Esophagus muscularis mucosa (tissue), 4 donors: Measurements from ENCODE around the gene PPAT. TPM values are rescaled to one million over a fixed set of nuclear protein-coding genes. Genes with fewer than 3 reads are reported as not detected.

Experiments
- DNase-seq: peaks from one replicate; pipeline ENCODE4 v3.0.0-alpha.2; 2017; ENCODE audit errors: extremely low spot score
- H3K27ac ChIP-seq, 4 donors: fragments of 200-600 bp; sonication (generic); replicated peaks in 1 of 4; 1 replicate in 3 of 4; 2 replicates in 1 of 4; pipeline ENCODE4 v1.5.1; 2016 to 2019; ENCODE audit warnings: mild to moderate bottlenecking in 1 of 4
- H3K27me3 ChIP-seq, 4 donors: fragments of 200-600 bp; sonication (generic); one replicate each; pipeline versions ENCODE4 v1.5.1 to v1.6.0; 2016 to 2019
- H3K36me3 ChIP-seq, 4 donors: fragments of 200-600 bp; sonication (generic); one replicate each; pipeline ENCODE4 v1.5.1; 2016 to 2019
- H3K4me1 ChIP-seq, 4 donors: fragments of 200-600 bp; sonication (generic); one replicate each; pipeline ENCODE4 v1.5.1; 2016 to 2019
- H3K4me3 ChIP-seq, 4 donors: fragments of 200-600 bp; sonication (generic); 1 replicate in 2 of 4; 2 replicates in 2 of 4; pipeline ENCODE4 v1.5.1; 2016 to 2019; ENCODE audit warnings: mild to moderate bottlenecking in 4 of 4, moderate library complexity in 1 of 4
- H3K9me3 ChIP-seq, 4 donors: fragments of 200-600 bp; sonication (generic); 1 replicate in 3 of 4; 2 replicates in 1 of 4; pipeline ENCODE4 v1.5.1; 2016 to 2019
- EP300 ChIP-seq: sonication (generic); formaldehyde crosslinking; IDR thresholded peaks from one replicate; pipeline ENCODE4 v1.6.1; 2017; ENCODE audit warnings: antibody characterized with exemption
- POLR2A ChIP-seq: fragments of 450-650 bp; IDR thresholded peaks from one replicate; pipeline ENCODE4 v1.6.1; 2017; ENCODE audit warnings: antibody characterized with exemption, moderate library complexity, mild to moderate bottlenecking, low read depth
- POLR2AphosphoS5 ChIP-seq, 2 donors: sonication (generic); formaldehyde crosslinking; IDR thresholded peaks; one replicate each; pipeline ENCODE4 v1.6.1; 2017; ENCODE audit warnings: antibody characterized with exemption in 2 of 2
- WGBS: methylation state at CpG from one replicate; pipeline ENCODE4 v1.1.5; 2018; 5-methylcytosine and 5-hydroxymethylcytosine counted together
- intact Hi-C: fragments of 100-400 bp; cut with DNase I; formaldehyde crosslinking; loops from one replicate; pipeline ENCODE4 v1.15.1; 2023
- total RNA-seq, 4 donors: library from RNA; depleted of rRNA; stranded (reverse); fragments of >200 nt; gene quantifications; one replicate each; pipeline versions ENCODE4 v1.1.0 to v1.2.1, GENCODE V29; 2016
- TF ChIP-seq, protein P1 (sequence below), 3 experiments: fragments of 200-600 bp in 2 of 3; fragments of 450-650 bp in 1 of 3; sonication (generic) in 2 of 3; IDR thresholded peaks; one replicate each; pipeline ENCODE4 v1.5.1; 2017 to 2019; ENCODE audit warnings: antibody characterized with exemption in 3 of 3, mild to moderate bottlenecking in 2 of 3, moderate library complexity in 1 of 3

The PPAT gene
- total RNA-seq, 4 donors from 2014 or later: 1.7 to 5.1 (median 3.0) TPM

GRCh38 chr4:56424176-56424575 is 11.2 kb downstream of the PPAT start:
- no peaks in the 10 kb centered on the region for H3K4me1 ChIP-seq
- intact Hi-C loops: loop anchor here (2.0 kb wide), 1 partner anchor 413 kb away; no protein-coding TSS in a partner anchor
- H3K4me3 ChIP-seq: no peak overlapping the region
- TF ChIP-seq POLR2AphosphoS5 (IDR thresholded peaks at IDR 0.05) (no peak), POLR2A (no peak), EP300 (no peak)
- TF ChIP-seq, protein P1, sequence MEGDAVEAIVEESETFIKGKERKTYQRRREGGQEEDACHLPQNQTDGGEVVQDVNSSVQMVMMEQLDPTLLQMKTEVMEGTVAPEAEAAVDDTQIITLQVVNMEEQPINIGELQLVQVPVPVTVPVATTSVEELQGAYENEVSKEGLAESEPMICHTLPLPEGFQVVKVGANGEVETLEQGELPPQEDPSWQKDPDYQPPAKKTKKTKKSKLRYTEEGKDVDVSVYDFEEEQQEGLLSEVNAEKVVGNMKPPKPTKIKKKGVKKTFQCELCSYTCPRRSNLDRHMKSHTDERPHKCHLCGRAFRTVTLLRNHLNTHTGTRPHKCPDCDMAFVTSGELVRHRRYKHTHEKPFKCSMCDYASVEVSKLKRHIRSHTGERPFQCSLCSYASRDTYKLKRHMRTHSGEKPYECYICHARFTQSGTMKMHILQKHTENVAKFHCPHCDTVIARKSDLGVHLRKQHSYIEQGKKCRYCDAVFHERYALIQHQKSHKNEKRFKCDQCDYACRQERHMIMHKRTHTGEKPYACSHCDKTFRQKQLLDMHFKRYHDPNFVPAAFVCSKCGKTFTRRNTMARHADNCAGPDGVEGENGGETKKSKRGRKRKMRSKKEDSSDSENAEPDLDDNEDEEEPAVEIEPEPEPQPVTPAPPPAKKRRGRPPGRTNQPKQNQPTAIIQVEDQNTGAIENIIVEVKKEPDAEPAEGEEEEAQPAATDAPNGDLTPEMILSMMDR (IDR thresholded peaks at IDR 0.05): no peak
- no peak overlapping the region for H3K27ac ChIP-seq
- H3K9me3 ChIP-seq: no peaks in the 10 kb centered on the region
- H3K27me3 ChIP-seq: no peaks in the 10 kb centered on the region
- no peak for DNase-seq
- WGBS: 92% methylated on average over 5 of the region's 5 CpGs
- H3K36me3 ChIP-seq: no peaks in the 10 kb centered on the region

- intact Hi-C loops: no loop called here
- H3K27ac ChIP-seq: no peak overlapping the region
- no peak for TF ChIP-seq EP300
- TF ChIP-seq POLR2AphosphoS5 (IDR thresholded peaks at IDR 0.05): no peak
- TF ChIP-seq POLR2A: no peak
- TF ChIP-seq, protein P1 (IDR thresholded peaks at IDR 0.05): no peak
- no peaks in the 10 kb centered on the region for H3K9me3 ChIP-seq
- no peak for DNase-seq
- no peak overlapping the region for H3K4me3 ChIP-seq
- no peaks in the 10 kb centered on the region for H3K4me1 ChIP-seq
- no peaks in the 10 kb centered on the region for H3K36me3 ChIP-seq
- no peaks in the 10 kb centered on the region for H3K27me3 ChIP-seq
- WGBS: 90% methylated on average over 3 of the region's 3 CpGs
These were observed 18.0 kb downstream of the PPAT start for GRCh38 chr4:56417396-56417795.

DNA sequence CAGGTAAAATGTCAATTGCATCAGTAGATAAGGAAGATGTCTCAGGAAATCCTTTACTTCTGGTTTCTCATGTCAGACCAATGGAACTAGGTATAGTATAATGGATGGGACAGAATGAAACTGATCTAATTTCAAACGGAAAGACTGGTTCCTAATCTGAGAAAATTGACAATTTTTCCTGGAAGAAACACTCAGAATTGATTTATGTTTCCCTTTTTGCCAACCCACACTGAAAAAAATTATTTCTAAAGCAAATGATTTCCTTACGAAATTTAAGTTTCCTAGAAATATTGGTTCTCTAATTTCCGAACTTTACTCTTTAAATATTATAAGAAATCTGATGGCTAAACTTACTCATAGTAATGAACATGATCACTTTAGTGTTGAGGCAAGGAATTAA is 19.1 kb downstream of the PPAT start:
- Histone ChIP-seq H3K36me3 (no peaks in the 10 kb centered on the region), H3K9me3 (no peaks in the 10 kb centered on the region), H3K4me3 (no peak overlapping the region), H3K4me1 (peaks cover 0 to under 1% (median 0%) of the 10 kb centered on the region in 4 donors), H3K27ac (no peak overlapping the region), H3K27me3 (no peaks in the 10 kb centered on the region)
- no peak for DNase-seq
- 84% methylated on average over 3 of the region's 3 CpGs for WGBS
- TF ChIP-seq, protein P1 (IDR thresholded peaks at IDR 0.05): no peak
- TF ChIP-seq POLR2A (no peak), POLR2AphosphoS5 (IDR thresholded peaks at IDR 0.05) (no peak), EP300 (no peak)
- intact Hi-C loops: no loop called here

- intact Hi-C loops: no loop called here
- DNase-seq: no peak
- H3K9me3 ChIP-seq: no peaks in the 10 kb centered on the region
- 87% methylated on average over 4 of the region's 4 CpGs for WGBS
- no peak overlapping the region for H3K27ac ChIP-seq
- H3K4me3 ChIP-seq: no peak overlapping the region
- no peaks in the 10 kb centered on the region for H3K36me3 ChIP-seq
- no peaks in the 10 kb centered on the region for H3K27me3 ChIP-seq
- H3K4me1 ChIP-seq: peaks cover 9 to 21% (median 14%) of the 10 kb centered on the region in 4 donors
- no peak for TF ChIP-seq EP300
These were observed 21.2 kb downstream of the PPAT start for GRCh38 chr4:56414135-56414670.

- no peaks in the 10 kb centered on the region for H3K27me3 ChIP-seq
- WGBS: 16% methylated on average over 4 of the region's 4 CpGs
- H3K4me1 ChIP-seq: peaks cover 10 to 21% (median 16%) of the 10 kb centered on the region in 4 donors
- H3K36me3 ChIP-seq: peaks cover 0 to 6% (median 2%) of the 10 kb centered on the region in 4 donors
- no peaks in the 10 kb centered on the region for H3K9me3 ChIP-seq
- peak overlapping the region in 3 of 4 donors; percentile 12 to 55 (median 35) for H3K27ac ChIP-seq
- intact Hi-C loops: no loop called here
- peak overlapping the region; percentile 8 to 41 (median 34) for H3K4me3 ChIP-seq
- TF ChIP-seq POLR2A (no peak), POLR2AphosphoS5 (IDR thresholded peaks at IDR 0.05) (peak; percentile 57 to 79)
- no peak for DNase-seq
These were observed 25.0 kb downstream of the PPAT start for GRCh38 chr4:56410247-56411062.
